Measurements from ENCODE around the gene COL18A1.

DNA sequence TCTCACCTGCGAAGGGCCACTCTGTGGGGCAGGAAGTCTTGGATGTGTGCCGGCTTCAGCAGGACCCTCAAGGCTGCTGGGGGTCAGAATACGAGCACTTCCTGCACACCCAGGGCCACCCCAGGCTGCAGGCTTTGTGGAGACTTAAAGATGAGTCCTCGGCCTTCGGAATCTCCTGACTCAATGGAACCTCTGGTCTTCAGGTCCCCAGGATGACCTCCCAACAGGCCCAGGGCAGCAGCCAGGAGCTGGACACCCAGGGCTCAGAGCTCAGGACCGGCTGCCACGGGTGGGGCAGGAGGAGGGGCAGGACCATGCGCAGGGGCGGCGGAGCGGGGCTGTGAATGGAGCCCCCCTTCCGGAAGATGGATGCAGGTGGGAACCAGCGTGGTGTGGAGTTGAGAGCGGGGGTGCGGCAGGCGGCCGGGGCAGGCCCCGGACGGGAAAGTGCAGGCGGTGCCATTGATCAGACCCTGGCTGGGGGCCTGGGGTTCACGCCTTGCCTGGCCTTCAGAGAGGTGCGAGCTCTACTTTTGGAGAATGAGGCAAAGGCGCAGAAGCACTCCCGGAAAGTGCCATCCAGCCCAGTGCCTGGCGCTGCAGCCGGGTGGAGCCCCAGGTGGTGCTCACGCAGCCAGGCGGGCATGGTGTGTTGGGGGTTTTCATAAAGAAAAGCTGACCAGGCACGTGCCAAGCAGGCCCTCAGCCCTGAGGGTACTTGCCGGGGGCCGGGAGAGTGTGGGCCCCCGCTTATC is 10.4 kb downstream of the COL18A1 start:
- no peak for TF ChIP-seq CTCF (conservative IDR thresholded peaks at IDR 0.05)
- TF ChIP-seq ZFX (IDR thresholded peaks at IDR 0.05) = no peak
